ENCODE data around the gene ATP7B. TPM values are rescaled to one million over a fixed set of nuclear protein-coding genes. Genes with fewer than 3 reads are reported as not detected.

Gene ATP7B
- total and polyA plus RNA-seq, 2 donors (not counting 3 experiments of a cell fraction or from before 2014, with no cell fraction given), result 4.2 to 8.0 TPM

DNA sequence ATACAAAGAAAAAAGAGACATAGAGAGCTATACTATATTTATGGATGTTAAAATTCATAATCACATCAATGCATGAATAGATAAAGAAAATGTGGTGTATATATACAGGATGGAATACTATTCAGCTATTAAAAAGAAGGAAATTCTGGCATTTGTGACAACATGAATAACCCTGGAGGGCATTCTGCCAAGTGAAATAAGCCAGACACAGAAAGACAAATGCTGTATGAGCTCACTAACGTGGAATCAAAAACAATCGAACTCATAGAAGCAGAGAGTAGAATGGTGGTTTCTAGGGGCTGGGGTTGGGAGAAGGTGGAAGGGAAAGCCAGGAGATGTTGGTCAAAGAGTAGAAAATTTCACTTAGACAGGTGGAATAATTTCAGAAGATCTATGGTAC, 37.3 kb upstream of the ATP7B start:
- BruUV-seq (replicated peaks), result no TSS peak
- FAIRE-seq, result no peak
- DNase-seq (ENCODE audit: low read depth, low spot score), result peak; percentile 8
- Histone ChIP-seq H3K27ac (ENCODE audit: insufficient read depth, low read depth, low read length) (no peak overlapping the region), H3K9me1 (replicated peaks; ENCODE audit: control insufficient read depth, extremely low read depth, insufficient read depth, low read length) (no peaks in the 10 kb centered on the region), H3K4me1 (ENCODE audit: control insufficient read depth, extremely low read depth, insufficient read depth, low read length) (no peaks in the 10 kb centered on the region), H3K9ac (replicated peaks; ENCODE audit: extremely low read depth, insufficient read depth, low read length) (no peak overlapping the region), H3K4me2 (ENCODE audit: insufficient read depth, low read length) (no peak overlapping the region), H3K27me3 (ENCODE audit: control insufficient read depth in 2 of 2, insufficient read depth in 2 of 2, low read length in 2 of 2) (no peaks in the 10 kb centered on the region), H4K20me1 (replicated peaks; ENCODE audit: control insufficient read depth, extremely low read depth, insufficient read depth, low read length) (no peaks in the 10 kb centered on the region), H3K9me3 (replicated peaks; ENCODE audit: control insufficient read depth, insufficient read depth, low read length) (no peaks in the 10 kb centered on the region), H3K36me3 (ENCODE audit: control insufficient read depth in 2 of 2, extremely low read depth in 1 of 2, insufficient read depth in 2 of 2, low read length in 2 of 2) (no peaks in the 10 kb centered on the region), H3K79me2 (ENCODE audit: control insufficient read depth, insufficient read depth, low read length) (no peaks in the 10 kb centered on the region), H3K4me3 (replicated peaks in 1 of 3; ENCODE audit: insufficient read depth in 1 of 3, low read depth in 1 of 3, low read length in 3 of 3) (no peak overlapping the region), H2AFZ (ENCODE audit: low read depth, low read length) (no peak overlapping the region)
- dilution Hi-C loops (cut with MboI; ENCODE audit: extremely low pct_ligation_motif_present, low sequenced_read_pairs), result no loop called here
- POLR2A ChIA-PET, result no interaction called here
- intact Hi-C loops (cut with micrococcal nuclease), result no loop called here
- TF ChIP-seq EZH2 (IDR thresholded peaks at IDR 0.05; ENCODE audit: borderline replicate concordance, low read depth, low read length, severe bottlenecking), result no peak
- no peak for TF ChIP-seq JUN (IDR thresholded peaks at IDR 0.05; ENCODE audit: borderline replicate concordance, insufficient read depth, insufficient read length, low read depth)
- CTCF ChIA-PET, result interaction anchor here (1.2 to 1.6 kb wide), 3 partner anchors 13 to 79 kb away, joined by 3 to 6 read pairs (median 3); no protein-coding TSS in a partner anchor

DNA sequence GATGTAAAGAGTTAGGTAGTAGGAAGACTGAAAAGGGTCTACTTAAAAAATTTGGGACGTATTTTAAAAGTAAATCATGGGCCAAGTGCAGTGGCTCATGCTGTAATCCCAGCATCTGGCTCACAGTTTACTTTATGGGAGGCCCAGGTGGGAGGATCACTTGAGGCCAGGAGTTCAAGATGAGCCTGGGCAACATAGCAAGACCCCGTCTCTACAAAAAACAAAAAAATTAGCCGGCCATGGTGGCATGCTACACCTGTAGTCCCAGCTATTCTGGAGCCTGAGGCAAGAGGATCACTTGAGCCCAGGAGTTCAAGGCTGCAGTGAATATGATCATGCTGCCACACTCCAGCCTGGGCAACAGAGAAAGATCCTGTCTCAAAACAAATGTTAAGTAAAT, 36.2 kb upstream of the ATP7B start:
- H3K79me2 ChIP-seq (ENCODE audit: control insufficient read depth, insufficient read depth, low read length), result no peaks in the 10 kb centered on the region
- H3K27me3 ChIP-seq (ENCODE audit: control insufficient read depth in 2 of 2, insufficient read depth in 2 of 2, low read length in 2 of 2), result no peaks in the 10 kb centered on the region
- TF ChIP-seq POLR2A (IDR thresholded peaks at IDR 0.05; ENCODE audit: low read depth, low read length), result no peak
- no peak for TF ChIP-seq EZH2 (IDR thresholded peaks at IDR 0.05; ENCODE audit: borderline replicate concordance, low read depth, low read length, severe bottlenecking)
- no peak for TF ChIP-seq JUN (IDR thresholded peaks at IDR 0.05; ENCODE audit: borderline replicate concordance, insufficient read depth, insufficient read length, low read depth)
- TF ChIP-seq FOS (IDR thresholded peaks at IDR 0.05; ENCODE audit: borderline replicate concordance, insufficient read depth, low read length), result no peak
- TF ChIP-seq, protein P1, sequence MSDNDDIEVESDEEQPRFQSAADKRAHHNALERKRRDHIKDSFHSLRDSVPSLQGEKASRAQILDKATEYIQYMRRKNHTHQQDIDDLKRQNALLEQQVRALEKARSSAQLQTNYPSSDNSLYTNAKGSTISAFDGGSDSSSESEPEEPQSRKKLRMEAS (IDR thresholded peaks at IDR 0.05; ENCODE audit: insufficient read depth, insufficient read length), result no peak
- TF ChIP-seq CTCF (IDR thresholded peaks at IDR 0.05; ENCODE audit: extremely low read depth in 1 of 2, insufficient read depth in 1 of 2, low read depth in 1 of 2, low read length in 2 of 2), result no peak
- TF ChIP-seq GATA2 (IDR thresholded peaks at IDR 0.05; ENCODE audit: insufficient read depth, insufficient read length, low read depth, low read length), result no peak
- no peak for TF ChIP-seq POLR2AphosphoS5 (IDR thresholded peaks at IDR 0.05; ENCODE audit: insufficient read depth, low read depth, low read length)
- TF ChIP-seq MYC (IDR thresholded peaks at IDR 0.05; ENCODE audit: low read depth, low read length), result no peak
- H2AFZ ChIP-seq (ENCODE audit: low read depth, low read length), result no peak overlapping the region
- H3K27ac ChIP-seq (ENCODE audit: insufficient read depth, low read depth, low read length), result no peak overlapping the region
- intact Hi-C loops (cut with micrococcal nuclease), result no loop called here
- BruUV-seq (replicated peaks), result no TSS peak
- no peaks in the 10 kb centered on the region for H3K9me3 ChIP-seq (replicated peaks; ENCODE audit: control insufficient read depth, insufficient read depth, low read length)
- dilution Hi-C loops (cut with MboI; ENCODE audit: extremely low pct_ligation_motif_present, low sequenced_read_pairs), result no loop called here
- no peak overlapping the region for H3K4me3 ChIP-seq (replicated peaks in 1 of 3; ENCODE audit: insufficient read depth in 1 of 3, low read depth in 1 of 3, low read length in 3 of 3)
- no peak for FAIRE-seq
- DNase-seq (ENCODE audit: low read depth, low spot score), result no peak
- no peaks in the 10 kb centered on the region for H3K4me1 ChIP-seq (ENCODE audit: control insufficient read depth, extremely low read depth, insufficient read depth, low read length)
- H3K36me3 ChIP-seq (ENCODE audit: control insufficient read depth in 2 of 2, extremely low read depth in 1 of 2, insufficient read depth in 2 of 2, low read length in 2 of 2), result no peaks in the 10 kb centered on the region
- H3K9me1 ChIP-seq (replicated peaks; ENCODE audit: control insufficient read depth, extremely low read depth, insufficient read depth, low read length), result no peaks in the 10 kb centered on the region
- no peaks in the 10 kb centered on the region for H4K20me1 ChIP-seq (replicated peaks; ENCODE audit: control insufficient read depth, extremely low read depth, insufficient read depth, low read length)
- no peak overlapping the region for H3K4me2 ChIP-seq (ENCODE audit: insufficient read depth, low read length)
- ChIA-PET POLR2A (no interaction called here), CTCF (interaction anchor here (1.5 kb wide), 1 partner anchor 80 kb away, joined by 3 read pairs; no protein-coding TSS in a partner anchor)
- H3K9ac ChIP-seq (replicated peaks; ENCODE audit: extremely low read depth, insufficient read depth, low read length), result no peak overlapping the region
